Peyer's patch (tissue), 4 donors: ENCODE results near the gene CD79A.

Source experiments
- CTCF ChIP-seq, 6 experiments: fragments of 450-650 bp in 4 of 6; fragments of 200-600 bp in 2 of 6; sonication (generic) in 1 of 6; IDR thresholded peaks; one replicate each; pipeline ENCODE4 v1.5.1; 2017 to 2019; ENCODE audit warnings: antibody characterized with exemption in 6 of 6, mild to moderate bottlenecking in 3 of 6, moderate library complexity in 1 of 6
- POLR2A ChIP-seq, 2 donors: fragments of 450-650 bp; IDR thresholded peaks; one replicate each; pipeline ENCODE4 v1.5.1; 2017; ENCODE audit warnings: antibody characterized with exemption in 2 of 2, mild to moderate bottlenecking in 2 of 2, moderate library complexity in 2 of 2

- TF ChIP-seq CTCF (IDR thresholded peaks at IDR 0.05) = no peak
- TF ChIP-seq POLR2A (IDR thresholded peaks at IDR 0.05) = peak in 1 of 2 donors; percentile 18
These were observed 8.7 kb upstream of the CD79A start for GRCh38 chr19:41868120-41868988.
